Activated T-cell treated with anti-CD3 and anti-CD28 coated beads, Interleukin-2, amount 50 U/mL, for 72 hours (primary cell): ENCODE measurements around the gene TTLL1. TPM values are rescaled to one million over a fixed set of nuclear protein-coding genes. Genes with fewer than 3 reads are reported as not detected.

Experiments
- ATAC-seq, 2 donors: fragments of 150-1000 bp; cut with Tn5 transposase; replicated peaks in 1 of 2; 2 replicates each; pipeline ENCODE4 v1.10.0; 2021; ENCODE audit warnings: moderate library complexity in 2 of 2, mild to moderate bottlenecking in 1 of 2
- DNase-seq, 2 donors: peaks; one replicate each; pipeline ENCODE4 v3.0.0; 2021 to 2022; ENCODE audit warnings: mixed read lengths in 1 of 2
- H3K27ac Mint-ChIP-seq: one replicate; pipeline ENCODE4 v1.8.0; 2022; ENCODE audit warnings: mild to moderate bottlenecking, moderate library complexity, mixed read lengths
- H3K27me3 Mint-ChIP-seq: one replicate; pipeline ENCODE4 v1.8.0; 2022; ENCODE audit warnings: low read depth, mixed read lengths
- H3K36me3 Mint-ChIP-seq, 2 donors: one replicate each; pipeline ENCODE4 v1.8.0; 2022; ENCODE audit warnings: mixed read lengths in 2 of 2, mild to moderate bottlenecking in 1 of 2; ENCODE audit not compliant: insufficient read depth in 2 of 2
- H3K4me1 Mint-ChIP-seq: one replicate; pipeline ENCODE4 v1.8.0; 2022; ENCODE audit warnings: low read depth, mixed read lengths
- H3K4me3 Mint-ChIP-seq, 2 donors: one replicate each; pipeline ENCODE4 v1.8.0; 2022; ENCODE audit warnings: mild to moderate bottlenecking in 2 of 2, mixed read lengths in 2 of 2, moderate library complexity in 2 of 2
- H3K9me3 Mint-ChIP-seq, 2 donors: one replicate each; pipeline ENCODE4 v1.8.0; 2022; ENCODE audit warnings: mixed read lengths in 2 of 2
- total RNA-seq, 2 donors: library from RNA; stranded (reverse); gene quantifications; one replicate each; pipeline ENCODE4 v1.2.3, GENCODE V29; 2022

TTLL1 gene
- total RNA-seq = 10 to 100 TPM; 11.0 to 11.7 TPM

- Mint-ChIP-seq H3K9me3 (no peaks in the 10 kb centered on the region), H3K4me1 (peaks cover 19% of the 10 kb centered on the region), H3K4me3 (peak within 1 kb of the TSS; percentile 86 to 98), H3K27ac (peak within 1 kb of the TSS; percentile 87), H3K36me3 (peaks cover 2% of the 10 kb centered on the region in 2 donors), H3K27me3 (no peaks in the 10 kb centered on the region)
- DNase-seq = peak; percentile 94
- ATAC-seq = peak; percentile 95 to 97
Observed at GRCh38 chr22:43088984-43089717, at the start of gene TTLL1. Gene TTLL1, minus strand, starts transcription at chr22:43089391. Its CDS starts 13,805 bp downstream, at chr22:43075586.

GRCh38 chr22:43136801-43137200 lies 47.6 kb upstream of the TTLL1 start:
- ATAC-seq (no peak), DNase-seq (no peak)
- Mint-ChIP-seq H3K4me3 (no peak overlapping the region), H3K27ac (no peak overlapping the region), H3K4me1 (peaks cover 13% of the 10 kb centered on the region), H3K9me3 (no peaks in the 10 kb centered on the region), H3K36me3 (peaks cover 2 to 9% of the 10 kb centered on the region in 2 donors), H3K27me3 (no peaks in the 10 kb centered on the region)

GRCh38 chr22:43136255-43136654 lies 47.1 kb upstream of the TTLL1 start:
- Mint-ChIP-seq H3K4me3 (no peak overlapping the region), H3K36me3 (peaks cover 2 to 9% of the 10 kb centered on the region in 2 donors), H3K27ac (no peak overlapping the region)

GRCh38 chr22:43135565-43135964 lies 46.4 kb upstream of the TTLL1 start:
- Mint-ChIP-seq H3K4me3 (no peak overlapping the region), H3K36me3 (peaks cover 2 to 9% of the 10 kb centered on the region in 2 donors), H3K9me3 (no peaks in the 10 kb centered on the region), H3K27me3 (no peaks in the 10 kb centered on the region), H3K4me1 (peaks cover 2% of the 10 kb centered on the region), H3K27ac (no peak overlapping the region)
- DNase-seq (no peak), ATAC-seq (no peak)

More at GRCh38 chr22:43136255-43136654, 47.1 kb upstream of the TTLL1 start:
- ATAC-seq (peak; percentile 62 to 66), DNase-seq (peak; percentile 44 to 58)
- Mint-ChIP-seq H3K27me3 (no peaks in the 10 kb centered on the region), H3K9me3 (no peaks in the 10 kb centered on the region), H3K4me1 (peaks cover 9% of the 10 kb centered on the region)

GRCh38 chr22:43134553-43134952 lies 45.4 kb upstream of the TTLL1 start:
- Mint-ChIP-seq H3K9me3 (no peaks in the 10 kb centered on the region), H3K27me3 (no peaks in the 10 kb centered on the region), H3K4me1 (no peaks in the 10 kb centered on the region), H3K4me3 (no peak overlapping the region), H3K27ac (no peak overlapping the region), H3K36me3 (peaks cover 0 to 6% of the 10 kb centered on the region in 2 donors)
- no peak for DNase-seq
- ATAC-seq = no peak

GRCh38 chr22:43133401-43133800 lies 44.2 kb upstream of the TTLL1 start:
- H3K27ac Mint-ChIP-seq = no peak overlapping the region
- ATAC-seq = no peak

GRCh38 chr22:43131773-43132501 lies 42.7 kb upstream of the TTLL1 start:
- Mint-ChIP-seq H3K4me3 (no peak overlapping the region), H3K9me3 (no peaks in the 10 kb centered on the region), H3K4me1 (no peaks in the 10 kb centered on the region), H3K27me3 (no peaks in the 10 kb centered on the region), H3K36me3 (peaks cover 0 to 3% of the 10 kb centered on the region in 2 donors), H3K27ac (no peak overlapping the region)
- DNase-seq (no peak), ATAC-seq (no peak)

More at GRCh38 chr22:43133401-43133800, 44.2 kb upstream of the TTLL1 start:
- no peak overlapping the region for H3K4me3 Mint-ChIP-seq
- DNase-seq = no peak
- peaks cover 0 to 3% of the 10 kb centered on the region in 2 donors for H3K36me3 Mint-ChIP-seq
- H3K4me1 Mint-ChIP-seq = no peaks in the 10 kb centered on the region
- no peaks in the 10 kb centered on the region for H3K9me3 Mint-ChIP-seq
- no peaks in the 10 kb centered on the region for H3K27me3 Mint-ChIP-seq

- Mint-ChIP-seq H3K36me3 (peaks cover 0 to 1% of the 10 kb centered on the region in 2 donors), H3K27ac (no peak overlapping the region), H3K27me3 (no peaks in the 10 kb centered on the region), H3K4me1 (no peaks in the 10 kb centered on the region), H3K4me3 (no peak overlapping the region), H3K9me3 (no peaks in the 10 kb centered on the region)
- no peak for DNase-seq
- no peak for ATAC-seq
Observed at GRCh38 chr22:43129426-43130425, 40.5 kb upstream of the TTLL1 start.

GRCh38 chr22:43128928-43129424 lies 39.8 kb upstream of the TTLL1 start:
- Mint-ChIP-seq H3K9me3 (no peaks in the 10 kb centered on the region), H3K4me1 (no peaks in the 10 kb centered on the region), H3K27me3 (no peaks in the 10 kb centered on the region), H3K36me3 (peaks cover 0 to 1% of the 10 kb centered on the region in 2 donors), H3K27ac (no peak overlapping the region), H3K4me3 (no peak overlapping the region)
- DNase-seq (no peak), ATAC-seq (no peak)

GRCh38 chr22:43128116-43128515 lies 38.9 kb upstream of the TTLL1 start:
- Mint-ChIP-seq H3K4me3 (no peak overlapping the region), H3K36me3 (peaks cover 0 to 1% of the 10 kb centered on the region in 2 donors), H3K4me1 (no peaks in the 10 kb centered on the region), H3K9me3 (no peaks in the 10 kb centered on the region), H3K27ac (no peak overlapping the region), H3K27me3 (no peaks in the 10 kb centered on the region)
- DNase-seq (no peak), ATAC-seq (no peak)

- DNase-seq (no peak), ATAC-seq (no peak)
- H3K27me3 Mint-ChIP-seq = no peaks in the 10 kb centered on the region
- no peak overlapping the region for H3K27ac Mint-ChIP-seq
- no peaks in the 10 kb centered on the region for H3K9me3 Mint-ChIP-seq
- peaks cover 0 to 1% of the 10 kb centered on the region in 2 donors for H3K36me3 Mint-ChIP-seq
- no peaks in the 10 kb centered on the region for H3K4me1 Mint-ChIP-seq
- no peak overlapping the region for H3K4me3 Mint-ChIP-seq
Observed at GRCh38 chr22:43127166-43127908, 38.1 kb upstream of the TTLL1 start.
